Omental fat pad (tissue), 4 donors: ENCODE data around the gene LMCD1. TPM values are rescaled to one million over a fixed set of nuclear protein-coding genes. Genes with fewer than 3 reads are reported as not detected.

Source experiments
- ATAC-seq: fragments of 150-250 bp; one replicate; pipeline ENCODE4 v1.9.1; 2016; ENCODE audit warnings: mild to moderate bottlenecking, moderate library complexity; ENCODE audit not compliant: low FRiP score
- DNase-seq: peaks from one replicate; pipeline ENCODE4 v3.0.0-alpha.2; 2019; ENCODE audit warnings: low spot score
- total RNA-seq, 4 donors: library from RNA; depleted of rRNA; stranded (reverse); fragments of >200 nt; gene quantifications; one replicate each; pipeline ENCODE4 v1.1.0, GENCODE V29; 2016
- TF ChIP-seq, protein P1 (sequence below), 3 donors: fragments of 450-650 bp; IDR thresholded peaks; one replicate each; pipeline ENCODE4 v1.5.1; 2016 to 2017; ENCODE audit warnings: antibody characterized with exemption in 3 of 3, mild to moderate bottlenecking in 3 of 3, moderate library complexity in 2 of 3

The LMCD1 gene
- total RNA-seq, 4 donors from 2014 or later: 135 to 1,380 (median 270) TPM

DNA sequence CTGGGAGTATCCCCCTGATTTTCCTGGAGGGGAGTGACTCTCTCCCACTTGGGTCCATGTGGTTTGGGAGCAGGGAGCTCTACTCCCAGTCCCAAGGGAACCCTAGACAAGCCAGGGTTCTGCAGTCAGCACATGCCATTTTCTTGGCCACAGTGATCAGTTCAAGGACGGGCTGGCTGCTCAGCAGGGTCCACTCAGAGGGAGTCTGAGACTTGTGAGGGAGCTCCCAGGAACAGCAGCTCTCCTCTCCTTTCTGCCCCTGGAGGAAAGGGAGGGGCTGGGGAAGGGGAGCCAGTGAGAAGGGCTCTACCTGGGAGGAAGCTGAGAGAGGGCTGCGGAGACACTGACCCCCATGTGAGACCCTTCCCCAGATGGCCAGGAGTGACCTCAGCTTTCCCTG is 29.1 kb upstream of the LMCD1 start:
- TF ChIP-seq, protein P1, sequence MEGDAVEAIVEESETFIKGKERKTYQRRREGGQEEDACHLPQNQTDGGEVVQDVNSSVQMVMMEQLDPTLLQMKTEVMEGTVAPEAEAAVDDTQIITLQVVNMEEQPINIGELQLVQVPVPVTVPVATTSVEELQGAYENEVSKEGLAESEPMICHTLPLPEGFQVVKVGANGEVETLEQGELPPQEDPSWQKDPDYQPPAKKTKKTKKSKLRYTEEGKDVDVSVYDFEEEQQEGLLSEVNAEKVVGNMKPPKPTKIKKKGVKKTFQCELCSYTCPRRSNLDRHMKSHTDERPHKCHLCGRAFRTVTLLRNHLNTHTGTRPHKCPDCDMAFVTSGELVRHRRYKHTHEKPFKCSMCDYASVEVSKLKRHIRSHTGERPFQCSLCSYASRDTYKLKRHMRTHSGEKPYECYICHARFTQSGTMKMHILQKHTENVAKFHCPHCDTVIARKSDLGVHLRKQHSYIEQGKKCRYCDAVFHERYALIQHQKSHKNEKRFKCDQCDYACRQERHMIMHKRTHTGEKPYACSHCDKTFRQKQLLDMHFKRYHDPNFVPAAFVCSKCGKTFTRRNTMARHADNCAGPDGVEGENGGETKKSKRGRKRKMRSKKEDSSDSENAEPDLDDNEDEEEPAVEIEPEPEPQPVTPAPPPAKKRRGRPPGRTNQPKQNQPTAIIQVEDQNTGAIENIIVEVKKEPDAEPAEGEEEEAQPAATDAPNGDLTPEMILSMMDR (IDR thresholded peaks at IDR 0.05): no peak
- ATAC-seq (no peak), DNase-seq (no peak)

- TF ChIP-seq, protein P1 (IDR thresholded peaks at IDR 0.05): no peak
- DNase-seq: no peak
- ATAC-seq: no peak
Observed at GRCh38 chr3:8473029-8473428, 28.6 kb upstream of the LMCD1 start.

GRCh38 chr3:8473990-8474389 is 27.6 kb upstream of the LMCD1 start:
- ATAC-seq (no peak), DNase-seq (no peak)
- TF ChIP-seq, protein P1 (IDR thresholded peaks at IDR 0.05): no peak

GRCh38 chr3:8474991-8475390 is 26.6 kb upstream of the LMCD1 start:
- TF ChIP-seq, protein P1 (IDR thresholded peaks at IDR 0.05): no peak
- ATAC-seq (no peak), DNase-seq (no peak)

- ATAC-seq (no peak), DNase-seq (no peak)
- TF ChIP-seq, protein P1 (IDR thresholded peaks at IDR 0.05): no peak
Observed at GRCh38 chr3:8480699-8481098, 20.9 kb upstream of the LMCD1 start.

DNA sequence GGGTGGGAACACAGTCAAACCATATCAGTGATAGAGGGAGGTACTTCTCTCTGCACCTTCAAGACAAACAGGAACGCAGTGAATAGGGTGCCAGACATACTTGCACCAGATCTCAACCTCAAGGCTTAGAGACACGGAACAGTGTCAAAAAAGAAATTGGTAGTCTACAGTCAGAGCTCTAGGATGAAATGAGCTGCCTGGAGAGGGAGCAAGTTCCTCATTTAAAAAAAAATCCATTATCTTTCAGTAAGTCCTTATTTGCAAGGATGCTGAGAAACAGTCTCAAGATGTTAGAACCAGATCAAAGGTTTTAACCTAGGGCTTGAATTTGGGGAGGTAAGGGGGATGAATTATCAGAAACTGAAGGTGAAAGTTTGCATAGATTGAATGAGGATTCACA is 20.2 kb upstream of the LMCD1 start:
- TF ChIP-seq, protein P1 (IDR thresholded peaks at IDR 0.05): no peak
- ATAC-seq: no peak

DNA sequence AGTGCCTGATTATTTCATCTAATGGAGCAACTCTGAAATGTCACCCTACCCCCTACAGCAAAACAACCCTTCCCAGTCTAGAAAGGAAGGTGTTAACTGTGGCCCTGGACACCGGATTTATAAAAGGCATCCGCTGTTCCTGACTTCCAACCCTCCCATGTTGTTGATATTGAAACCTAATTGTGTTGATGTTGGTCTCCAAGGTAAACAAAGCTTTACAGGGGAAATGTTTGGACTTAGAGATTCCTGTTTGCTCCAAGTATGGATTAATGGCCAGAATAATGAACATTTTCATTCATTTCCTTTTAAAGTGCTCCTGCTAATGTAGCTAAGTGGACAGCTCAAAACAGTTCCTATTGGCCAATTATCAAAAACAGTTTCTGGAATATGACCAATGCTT is 19.4 kb upstream of the LMCD1 start:
- DNase-seq: no peak
- ATAC-seq: no peak
- TF ChIP-seq, protein P1 (IDR thresholded peaks at IDR 0.05): no peak

More for the DNA sequence above, 20.2 kb upstream of the LMCD1 start:
- no peak for DNase-seq
